HepG2 (cell line): ENCODE results near the gene CNOT1. TPM values are rescaled to one million over a fixed set of nuclear protein-coding genes. Genes with fewer than 3 reads are reported as not detected.
A peak's percentile ranks its signal among the peaks of the same experiment; 100 is the strongest.

Source experiments
- AKAP8 ChIP-seq: sonication (generic); formaldehyde crosslinking; IDR thresholded peaks from 2 replicates; pipeline ENCODE4 v1.5.1; 2020; ENCODE audit warnings: mild to moderate bottlenecking, missing genetic modification reagents
- KLF13 ChIP-seq: sonication (generic); formaldehyde crosslinking; IDR thresholded peaks from 2 replicates; pipeline ENCODE4 v1.4.0; 2020; ENCODE audit warnings: mild to moderate bottlenecking, missing genetic modification reagents
- PRMT3 ChIP-seq: sonication (generic); formaldehyde crosslinking; IDR thresholded peaks from 2 replicates; pipeline ENCODE4 v1.8.1; 2022; ENCODE audit warnings: low read depth, mild to moderate bottlenecking, moderate library complexity, missing genetic modification reagents, borderline replicate concordance
- ZFX ChIP-seq: sonication (generic); formaldehyde crosslinking; IDR thresholded peaks from 2 replicates; pipeline ENCODE4 v1.4.0; 2020; ENCODE audit warnings: mild to moderate bottlenecking, low read depth, missing genetic modification reagents, moderate library complexity
- ZNF296 ChIP-seq: sonication (generic); formaldehyde crosslinking; conservative IDR thresholded peaks from 2 replicates; pipeline ENCODE4 v1.5.0; 2020; ENCODE audit warnings: mild to moderate bottlenecking, missing genetic modification reagents
- ZNF558 ChIP-seq: sonication (generic); formaldehyde crosslinking; IDR thresholded peaks from 2 replicates; pipeline ENCODE4 v1.9.0; 2022; ENCODE audit warnings: mild to moderate bottlenecking, missing genetic modification reagents, borderline replicate concordance
- ZNF780A ChIP-seq: sonication (generic); formaldehyde crosslinking; IDR thresholded peaks from 2 replicates; pipeline ENCODE4 v1.8.0; 2022; ENCODE audit warnings: mild to moderate bottlenecking, missing genetic modification reagents, moderate library complexity
- ZNF781 ChIP-seq: sonication (generic); formaldehyde crosslinking; IDR thresholded peaks from 2 replicates; pipeline ENCODE4 v1.5.1; 2020; ENCODE audit warnings: borderline replicate concordance, mild to moderate bottlenecking, missing genetic modification reagents; ENCODE audit errors: not compliant biosample characterization
- polyA plus RNA-seq, 8 experiments: library from polyadenylated mRNA; depleted of rRNA in 3 of 8; stranded (reverse) in 7 of 8; unstranded in 1 of 8; fragments of >200 nt; fragmentation: Illumina TruSeq in 4 of 8; extraction: Trizol in 4 of 8; gene quantifications; 2 replicates each; pipeline versions ENCODE4 v1.2.1 to v1.2.3, GENCODE V29; 2011 to 2016; ENCODE audit warnings: low read depth in 4 of 8, missing spikeins in 1 of 8, mixed read lengths in 1 of 8; ENCODE audit not compliant: insufficient read depth in 1 of 8
- total RNA-seq, 5 experiments: library from RNA; depleted of rRNA; stranded (reverse); fragments of >200 nt; fragmentation: Illumina TruSeq; extraction: Trizol; gene quantifications; 2 replicates each; pipeline ENCODE4 v1.2.3, GENCODE V29; 2016; ENCODE audit warnings: low read depth in 1 of 5
- TF ChIP-seq, protein P1 (sequence below): sonication (generic); formaldehyde crosslinking; IDR thresholded peaks from 2 replicates; pipeline ENCODE4 v1.4.0; 2020; ENCODE audit warnings: missing genetic modification reagents
- TF ChIP-seq, protein P2 (sequence below): IDR thresholded peaks from 2 replicates; pipeline ENCODE4 v1.6.1; 2016; ENCODE audit warnings: low read depth, missing genetic modification reagents, missing compliant biosample characterization
- TF ChIP-seq, protein P3 (sequence below): sonication (generic); formaldehyde crosslinking; IDR thresholded peaks from 2 replicates; pipeline ENCODE4 v1.4.0; 2020; ENCODE audit warnings: mild to moderate bottlenecking, missing genetic modification reagents

Gene CNOT1
- total and polyA plus RNA-seq, 2 of the 13 experiments (the other 11 are each of a cell fraction or from before 2014, with no cell fraction given) = 188 to 232 TPM

DNA sequence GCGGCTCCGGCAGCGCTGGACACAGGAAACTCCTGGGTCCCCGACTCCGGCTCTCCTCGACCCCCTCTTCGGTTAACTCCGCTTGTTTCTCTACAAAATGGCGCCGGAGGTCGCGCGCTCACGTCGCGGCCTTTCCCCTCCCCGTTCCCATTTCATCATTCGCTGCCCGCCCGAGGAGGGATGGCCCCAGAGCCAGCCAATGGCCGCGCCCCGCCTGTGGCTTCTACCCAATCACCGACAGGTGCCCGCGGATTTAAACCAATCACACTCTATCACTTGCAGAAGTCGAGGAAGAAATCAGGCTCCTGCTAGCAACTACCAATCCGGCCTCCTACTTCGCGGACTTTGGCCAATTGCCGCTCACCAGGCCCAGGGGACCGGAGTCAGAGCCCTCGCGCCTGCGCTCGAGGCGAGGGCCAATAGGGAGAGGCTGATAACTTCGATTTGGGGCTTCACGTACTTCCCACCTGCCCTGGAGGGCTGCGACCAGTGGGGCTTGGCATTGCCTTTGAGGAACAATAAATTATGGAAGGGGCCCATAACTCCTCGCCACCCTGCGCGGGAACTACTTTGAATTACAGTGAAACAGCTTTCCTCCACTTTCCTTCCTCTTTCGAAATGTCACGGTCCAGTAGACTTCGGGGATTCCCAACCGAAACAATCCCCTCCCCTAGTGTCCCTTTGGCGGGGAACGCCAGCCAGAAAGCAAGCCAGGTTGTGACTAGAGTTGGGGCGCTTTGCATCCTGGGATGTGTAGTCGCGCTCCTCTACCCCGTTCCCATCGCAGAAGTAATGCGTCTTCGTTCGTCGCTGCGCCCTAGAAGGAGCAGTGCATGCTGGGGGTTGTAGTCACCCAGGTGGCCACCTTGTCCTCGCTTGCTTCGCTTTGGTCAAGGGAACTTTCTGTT is at the start of gene CNOT1 (continued):
- TF ChIP-seq, protein P1, sequence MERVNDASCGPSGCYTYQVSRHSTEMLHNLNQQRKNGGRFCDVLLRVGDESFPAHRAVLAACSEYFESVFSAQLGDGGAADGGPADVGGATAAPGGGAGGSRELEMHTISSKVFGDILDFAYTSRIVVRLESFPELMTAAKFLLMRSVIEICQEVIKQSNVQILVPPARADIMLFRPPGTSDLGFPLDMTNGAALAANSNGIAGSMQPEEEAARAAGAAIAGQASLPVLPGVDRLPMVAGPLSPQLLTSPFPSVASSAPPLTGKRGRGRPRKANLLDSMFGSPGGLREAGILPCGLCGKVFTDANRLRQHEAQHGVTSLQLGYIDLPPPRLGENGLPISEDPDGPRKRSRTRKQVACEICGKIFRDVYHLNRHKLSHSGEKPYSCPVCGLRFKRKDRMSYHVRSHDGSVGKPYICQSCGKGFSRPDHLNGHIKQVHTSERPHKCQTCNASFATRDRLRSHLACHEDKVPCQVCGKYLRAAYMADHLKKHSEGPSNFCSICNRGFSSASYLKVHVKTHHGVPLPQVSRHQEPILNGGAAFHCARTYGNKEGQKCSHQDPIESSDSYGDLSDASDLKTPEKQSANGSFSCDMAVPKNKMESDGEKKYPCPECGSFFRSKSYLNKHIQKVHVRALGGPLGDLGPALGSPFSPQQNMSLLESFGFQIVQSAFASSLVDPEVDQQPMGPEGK (CRISPR knock-in tag) = peak; percentile 59
- TF ChIP-seq ZNF781 (peak; percentile 90), AKAP8 (CRISPR knock-in tag) (peak; percentile 39; the same call in 1 of the 2 replicates), ZFX (CRISPR knock-in tag) (peak; percentile 77), ZNF558 (peak; percentile 93; the same call in 1 of the 2 replicates), ZNF780A (CRISPR knock-in tag) (no peak; the same call in 1 of the 2 replicates), KLF13 (CRISPR knock-in tag) (0 out of 2 replicates have a peak, but pooled peaks have one; percentile 42), PRMT3 (CRISPR knock-in tag) (peak; percentile 59; the same call in 1 of the 2 replicates), ZNF296 (CRISPR knock-in tag) (no peak; the same call in 1 of the 2 replicates)
- TF ChIP-seq, protein P2, sequence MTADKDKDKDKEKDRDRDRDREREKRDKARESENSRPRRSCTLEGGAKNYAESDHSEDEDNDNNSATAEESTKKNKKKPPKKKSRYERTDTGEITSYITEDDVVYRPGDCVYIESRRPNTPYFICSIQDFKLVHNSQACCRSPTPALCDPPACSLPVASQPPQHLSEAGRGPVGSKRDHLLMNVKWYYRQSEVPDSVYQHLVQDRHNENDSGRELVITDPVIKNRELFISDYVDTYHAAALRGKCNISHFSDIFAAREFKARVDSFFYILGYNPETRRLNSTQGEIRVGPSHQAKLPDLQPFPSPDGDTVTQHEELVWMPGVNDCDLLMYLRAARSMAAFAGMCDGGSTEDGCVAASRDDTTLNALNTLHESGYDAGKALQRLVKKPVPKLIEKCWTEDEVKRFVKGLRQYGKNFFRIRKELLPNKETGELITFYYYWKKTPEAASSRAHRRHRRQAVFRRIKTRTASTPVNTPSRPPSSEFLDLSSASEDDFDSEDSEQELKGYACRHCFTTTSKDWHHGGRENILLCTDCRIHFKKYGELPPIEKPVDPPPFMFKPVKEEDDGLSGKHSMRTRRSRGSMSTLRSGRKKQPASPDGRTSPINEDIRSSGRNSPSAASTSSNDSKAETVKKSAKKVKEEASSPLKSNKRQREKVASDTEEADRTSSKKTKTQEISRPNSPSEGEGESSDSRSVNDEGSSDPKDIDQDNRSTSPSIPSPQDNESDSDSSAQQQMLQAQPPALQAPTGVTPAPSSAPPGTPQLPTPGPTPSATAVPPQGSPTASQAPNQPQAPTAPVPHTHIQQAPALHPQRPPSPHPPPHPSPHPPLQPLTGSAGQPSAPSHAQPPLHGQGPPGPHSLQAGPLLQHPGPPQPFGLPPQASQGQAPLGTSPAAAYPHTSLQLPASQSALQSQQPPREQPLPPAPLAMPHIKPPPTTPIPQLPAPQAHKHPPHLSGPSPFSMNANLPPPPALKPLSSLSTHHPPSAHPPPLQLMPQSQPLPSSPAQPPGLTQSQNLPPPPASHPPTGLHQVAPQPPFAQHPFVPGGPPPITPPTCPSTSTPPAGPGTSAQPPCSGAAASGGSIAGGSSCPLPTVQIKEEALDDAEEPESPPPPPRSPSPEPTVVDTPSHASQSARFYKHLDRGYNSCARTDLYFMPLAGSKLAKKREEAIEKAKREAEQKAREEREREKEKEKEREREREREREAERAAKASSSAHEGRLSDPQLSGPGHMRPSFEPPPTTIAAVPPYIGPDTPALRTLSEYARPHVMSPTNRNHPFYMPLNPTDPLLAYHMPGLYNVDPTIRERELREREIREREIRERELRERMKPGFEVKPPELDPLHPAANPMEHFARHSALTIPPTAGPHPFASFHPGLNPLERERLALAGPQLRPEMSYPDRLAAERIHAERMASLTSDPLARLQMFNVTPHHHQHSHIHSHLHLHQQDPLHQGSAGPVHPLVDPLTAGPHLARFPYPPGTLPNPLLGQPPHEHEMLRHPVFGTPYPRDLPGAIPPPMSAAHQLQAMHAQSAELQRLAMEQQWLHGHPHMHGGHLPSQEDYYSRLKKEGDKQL (CRISPR knock-in tag) = peak; percentile 26; the same call in 1 of the 2 replicates
- TF ChIP-seq, protein P3, sequence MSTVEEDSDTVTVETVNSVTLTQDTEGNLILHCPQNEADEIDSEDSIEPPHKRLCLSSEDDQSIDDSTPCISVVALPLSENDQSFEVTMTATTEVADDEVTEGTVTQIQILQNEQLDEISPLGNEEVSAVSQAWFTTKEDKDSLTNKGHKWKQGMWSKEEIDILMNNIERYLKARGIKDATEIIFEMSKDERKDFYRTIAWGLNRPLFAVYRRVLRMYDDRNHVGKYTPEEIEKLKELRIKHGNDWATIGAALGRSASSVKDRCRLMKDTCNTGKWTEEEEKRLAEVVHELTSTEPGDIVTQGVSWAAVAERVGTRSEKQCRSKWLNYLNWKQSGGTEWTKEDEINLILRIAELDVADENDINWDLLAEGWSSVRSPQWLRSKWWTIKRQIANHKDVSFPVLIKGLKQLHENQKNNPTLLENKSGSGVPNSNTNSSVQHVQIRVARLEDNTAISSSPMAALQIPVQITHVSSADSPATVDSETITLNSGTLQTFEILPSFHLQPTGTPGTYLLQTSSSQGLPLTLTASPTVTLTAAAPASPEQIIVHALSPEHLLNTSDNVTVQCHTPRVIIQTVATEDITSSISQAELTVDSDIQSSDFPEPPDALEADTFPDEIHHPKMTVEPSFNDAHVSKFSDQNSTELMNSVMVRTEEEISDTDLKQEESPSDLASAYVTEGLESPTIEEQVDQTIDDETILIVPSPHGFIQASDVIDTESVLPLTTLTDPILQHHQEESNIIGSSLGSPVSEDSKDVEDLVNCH = no peak
